Measurements from ENCODE around the gene TMEM163. TPM values are rescaled to one million over a fixed set of nuclear protein-coding genes. Genes with fewer than 3 reads are reported as not detected.
"Not testable (repeated sequence)": the region's sequence is repeated elsewhere in the genome, so short reads cannot be mapped to it uniquely, and the experiment has no call there.

The TMEM163 gene
- total RNA-seq, 2 donors from 2014 or later, result 0.55 to 23.1 TPM

DNA sequence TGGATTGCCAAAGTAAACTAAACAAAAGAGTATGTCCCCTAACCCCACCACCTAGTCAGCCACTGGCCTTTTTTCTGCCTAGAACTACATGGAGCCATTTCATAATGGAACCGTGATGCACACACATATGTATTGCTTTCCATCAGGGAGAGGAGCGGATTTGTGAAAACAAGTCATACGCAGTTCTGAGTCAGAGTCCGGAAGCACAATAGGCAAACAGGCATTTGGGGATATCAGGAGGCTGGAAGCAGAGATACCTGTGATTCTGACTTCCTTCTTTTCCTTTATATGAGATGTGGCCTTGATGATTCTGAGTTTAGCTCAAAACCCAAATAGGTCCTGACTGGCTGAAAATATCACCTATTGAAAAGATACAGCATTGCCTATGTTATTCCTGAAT, 93.5 kb downstream of the TMEM163 start:
- TF ChIP-seq POLR2A (IDR thresholded peaks at IDR 0.05) (no peak), POLR2AphosphoS5 (IDR thresholded peaks at IDR 0.05) (no peak)
- TF ChIP-seq, protein P1, sequence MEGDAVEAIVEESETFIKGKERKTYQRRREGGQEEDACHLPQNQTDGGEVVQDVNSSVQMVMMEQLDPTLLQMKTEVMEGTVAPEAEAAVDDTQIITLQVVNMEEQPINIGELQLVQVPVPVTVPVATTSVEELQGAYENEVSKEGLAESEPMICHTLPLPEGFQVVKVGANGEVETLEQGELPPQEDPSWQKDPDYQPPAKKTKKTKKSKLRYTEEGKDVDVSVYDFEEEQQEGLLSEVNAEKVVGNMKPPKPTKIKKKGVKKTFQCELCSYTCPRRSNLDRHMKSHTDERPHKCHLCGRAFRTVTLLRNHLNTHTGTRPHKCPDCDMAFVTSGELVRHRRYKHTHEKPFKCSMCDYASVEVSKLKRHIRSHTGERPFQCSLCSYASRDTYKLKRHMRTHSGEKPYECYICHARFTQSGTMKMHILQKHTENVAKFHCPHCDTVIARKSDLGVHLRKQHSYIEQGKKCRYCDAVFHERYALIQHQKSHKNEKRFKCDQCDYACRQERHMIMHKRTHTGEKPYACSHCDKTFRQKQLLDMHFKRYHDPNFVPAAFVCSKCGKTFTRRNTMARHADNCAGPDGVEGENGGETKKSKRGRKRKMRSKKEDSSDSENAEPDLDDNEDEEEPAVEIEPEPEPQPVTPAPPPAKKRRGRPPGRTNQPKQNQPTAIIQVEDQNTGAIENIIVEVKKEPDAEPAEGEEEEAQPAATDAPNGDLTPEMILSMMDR (IDR thresholded peaks at IDR 0.05), result no peak
- Histone ChIP-seq H3K9me3 (no peaks in the 10 kb centered on the region), H3K4me3 (no peak overlapping the region), H3K36me3 (no peaks in the 10 kb centered on the region), H3K27me3 (replicated peaks; ENCODE audit: insufficient read depth) (no peaks in the 10 kb centered on the region), H3K27ac (no peak overlapping the region), H3K4me1 (replicated peaks) (no peaks in the 10 kb centered on the region)
- 93% methylated on average over 4 of the region's 4 CpGs for WGBS
- no peak for DNase-seq (ENCODE audit: low spot score)
- intact Hi-C loops (cut with DNase I), result no loop called here

DNA sequence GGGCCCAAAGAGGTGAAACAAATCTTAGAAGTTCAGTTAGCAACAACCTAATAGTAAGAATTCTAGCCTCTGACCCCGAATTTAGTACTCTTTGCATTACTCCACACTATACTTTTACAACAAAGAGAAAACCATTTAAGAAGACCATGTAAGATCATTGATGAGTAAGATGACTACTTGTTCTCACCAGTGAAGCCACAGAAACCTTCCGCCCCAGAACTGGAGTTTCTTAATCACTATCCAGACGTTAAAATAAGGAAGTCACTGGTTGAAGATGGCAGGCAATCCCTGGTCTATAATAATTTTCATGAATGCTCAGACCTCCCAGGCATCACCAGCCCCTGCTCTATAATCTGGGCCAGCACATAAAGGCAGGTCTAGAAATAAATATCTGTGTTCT, 95.0 kb downstream of the TMEM163 start:
- TF ChIP-seq POLR2A (IDR thresholded peaks at IDR 0.05), result no peak
- no peak for TF ChIP-seq POLR2AphosphoS5 (IDR thresholded peaks at IDR 0.05)
- TF ChIP-seq, protein P1 (IDR thresholded peaks at IDR 0.05), result no peak
- H3K27me3 ChIP-seq (replicated peaks; ENCODE audit: insufficient read depth), result no peaks in the 10 kb centered on the region
- intact Hi-C loops (cut with DNase I), result no loop called here
- H3K36me3 ChIP-seq, result no peaks in the 10 kb centered on the region
- no peaks in the 10 kb centered on the region for H3K9me3 ChIP-seq
- WGBS, result 73% methylated on average over 3 of the region's 3 CpGs
- H3K4me3 ChIP-seq, result no peak overlapping the region
- DNase-seq (ENCODE audit: low spot score), result no peak
- no peaks in the 10 kb centered on the region for H3K4me1 ChIP-seq (replicated peaks)
- no peak overlapping the region for H3K27ac ChIP-seq

DNA sequence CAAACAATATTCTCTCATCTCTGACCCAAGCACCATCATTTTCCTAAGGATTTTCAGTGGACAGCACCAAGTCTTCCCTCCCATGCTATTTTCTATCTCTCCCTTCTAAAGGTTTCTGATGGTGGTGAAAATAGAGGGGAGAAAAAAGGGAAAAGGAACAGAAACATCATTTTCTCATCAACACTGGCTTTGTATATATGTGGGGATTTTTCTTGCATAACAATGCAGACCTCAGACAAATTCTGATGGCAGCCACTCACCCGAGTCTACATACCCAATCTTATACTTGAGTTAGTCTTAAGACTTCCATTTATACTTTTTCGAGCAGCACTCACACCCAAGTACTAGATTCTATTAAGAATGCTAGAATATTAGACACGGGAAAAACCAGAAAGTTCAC, 95.8 kb downstream of the TMEM163 start:
- DNase-seq (ENCODE audit: low spot score), result no peak
- no peaks in the 10 kb centered on the region for H3K4me1 ChIP-seq (replicated peaks)
- intact Hi-C loops (cut with DNase I), result no loop called here
- 85% methylated on average over 3 of the region's 3 CpGs for WGBS
- TF ChIP-seq POLR2AphosphoS5 (IDR thresholded peaks at IDR 0.05) (no peak), POLR2A (IDR thresholded peaks at IDR 0.05) (no peak)
- TF ChIP-seq, protein P1 (IDR thresholded peaks at IDR 0.05), result no peak
- no peak overlapping the region for H3K4me3 ChIP-seq
- no peaks in the 10 kb centered on the region for H3K9me3 ChIP-seq
- H3K36me3 ChIP-seq, result no peaks in the 10 kb centered on the region
- no peaks in the 10 kb centered on the region for H3K27me3 ChIP-seq (replicated peaks; ENCODE audit: insufficient read depth)
- H3K27ac ChIP-seq, result no peak overlapping the region

DNA sequence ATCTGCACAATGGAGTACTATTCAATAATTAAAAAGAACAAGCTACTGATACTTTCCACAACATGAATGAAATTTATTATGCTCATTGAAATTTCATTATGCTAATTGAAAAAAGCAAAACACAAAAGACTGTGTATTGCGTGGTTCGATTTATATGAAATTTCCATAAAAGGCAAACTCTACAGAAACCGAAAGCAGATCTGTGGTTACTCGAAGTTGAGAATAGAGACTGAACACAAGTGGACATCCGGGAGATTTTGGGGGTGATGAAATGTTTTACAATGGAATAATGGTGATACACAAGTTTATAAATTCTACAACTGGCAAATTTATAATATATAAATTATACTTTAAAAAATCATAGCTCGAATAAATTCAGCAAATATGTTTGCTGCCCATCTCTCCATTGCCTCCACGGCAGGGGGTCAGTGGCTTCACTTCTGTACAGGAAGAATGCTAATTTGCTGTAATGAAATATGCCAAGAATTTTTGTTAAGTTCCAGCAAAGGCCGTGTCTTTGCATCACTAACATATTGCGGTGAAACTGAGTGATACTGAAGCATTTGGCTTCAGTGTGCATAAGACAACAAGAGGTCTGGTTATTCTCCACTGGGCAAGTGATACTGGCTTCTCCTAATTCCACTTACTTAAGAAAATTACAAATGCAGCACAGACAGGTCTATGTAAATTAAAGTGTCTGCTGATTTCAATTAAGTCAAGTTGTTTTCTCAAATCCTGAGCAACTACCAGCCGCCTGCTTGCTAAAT, 96.7 kb downstream of the TMEM163 start:
- 88% methylated on average over 10 of the region's 10 CpGs for WGBS
- no peak overlapping the region for H3K27ac ChIP-seq
- H3K4me3 ChIP-seq, result no peak overlapping the region
- TF ChIP-seq POLR2AphosphoS5 (IDR thresholded peaks at IDR 0.05) (no peak), POLR2A (IDR thresholded peaks at IDR 0.05) (no peak)
- TF ChIP-seq, protein P1 (IDR thresholded peaks at IDR 0.05), result no peak
- H3K36me3 ChIP-seq, result no peaks in the 10 kb centered on the region
- H3K27me3 ChIP-seq (replicated peaks; ENCODE audit: insufficient read depth), result no peaks in the 10 kb centered on the region
- no peaks in the 10 kb centered on the region for H3K9me3 ChIP-seq
- intact Hi-C loops (cut with DNase I), result no loop called here
- no peaks in the 10 kb centered on the region for H3K4me1 ChIP-seq (replicated peaks)
- no peak for DNase-seq (ENCODE audit: low spot score)

DNA sequence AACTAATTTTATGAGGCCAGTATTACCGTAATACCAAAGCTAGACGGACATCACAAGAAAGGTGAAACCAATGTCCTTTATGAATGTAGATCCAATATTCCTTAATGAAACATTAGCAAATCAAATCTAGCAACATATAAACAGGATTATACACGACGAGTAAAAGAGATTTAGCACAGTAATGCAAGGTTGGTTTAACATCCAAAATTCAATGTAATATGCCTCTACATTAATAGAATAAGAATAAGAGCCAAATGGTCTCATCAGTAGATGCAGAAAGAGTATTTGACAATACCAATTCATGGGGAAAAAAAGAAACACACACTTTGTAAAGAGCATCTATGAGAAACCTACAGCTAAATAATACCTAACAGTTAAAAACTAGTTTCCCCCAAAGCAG, 99.5 kb downstream of the TMEM163 start:
- intact Hi-C loops (cut with DNase I), result no loop called here
- WGBS, result 91% methylated on average over 4 of the region's 4 CpGs

DNA sequence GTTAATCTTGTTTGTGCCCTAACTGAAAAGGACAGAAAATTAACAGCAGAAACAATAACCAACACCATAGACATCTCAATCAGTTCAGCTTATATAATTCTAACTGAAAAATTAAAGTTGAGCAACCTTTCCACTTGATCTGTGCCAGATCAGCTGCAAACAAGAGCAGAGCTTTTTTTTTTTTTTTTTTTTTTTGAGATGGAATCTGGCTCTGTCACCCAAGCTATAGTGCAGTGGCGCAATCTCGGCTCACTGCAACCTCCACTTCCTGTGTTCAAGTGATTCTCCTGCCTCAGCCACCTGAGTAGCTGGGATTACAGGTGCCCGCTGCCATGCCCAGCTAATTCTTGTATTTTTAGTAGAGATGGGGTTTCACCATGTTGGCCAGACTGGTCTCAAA, 103.3 kb downstream of the TMEM163 start:
- H3K36me3 ChIP-seq; H3K4me1 ChIP-seq (replicated peaks); H3K4me3 ChIP-seq; H3K27ac ChIP-seq; DNase-seq (ENCODE audit: low spot score); H3K27me3 ChIP-seq (replicated peaks; ENCODE audit: insufficient read depth); intact Hi-C loops (cut with DNase I); H3K9me3 ChIP-seq: not testable (repeated sequence)
- WGBS, result 96% methylated on average over 3 of the region's 3 CpGs

More for the DNA sequence above, 99.5 kb downstream of the TMEM163 start:
- no peaks in the 10 kb centered on the region for H3K4me1 ChIP-seq (replicated peaks)
- TF ChIP-seq POLR2AphosphoS5 (IDR thresholded peaks at IDR 0.05), result no peak
- TF ChIP-seq POLR2A (IDR thresholded peaks at IDR 0.05), result no peak
- TF ChIP-seq, protein P1 (IDR thresholded peaks at IDR 0.05), result no peak
- no peaks in the 10 kb centered on the region for H3K36me3 ChIP-seq
- H3K9me3 ChIP-seq, result no peaks in the 10 kb centered on the region
- no peak overlapping the region for H3K27ac ChIP-seq
- no peaks in the 10 kb centered on the region for H3K27me3 ChIP-seq (replicated peaks; ENCODE audit: insufficient read depth)
- H3K4me3 ChIP-seq, result no peak overlapping the region
- no peak for DNase-seq (ENCODE audit: low spot score)
